Measurements from ENCODE around the gene LUZP4.
"Not testable (repeated sequence)": the region's sequence is repeated elsewhere in the genome, so short reads cannot be mapped to it uniquely, and the experiment has no call there.

The LUZP4 gene

DNA sequence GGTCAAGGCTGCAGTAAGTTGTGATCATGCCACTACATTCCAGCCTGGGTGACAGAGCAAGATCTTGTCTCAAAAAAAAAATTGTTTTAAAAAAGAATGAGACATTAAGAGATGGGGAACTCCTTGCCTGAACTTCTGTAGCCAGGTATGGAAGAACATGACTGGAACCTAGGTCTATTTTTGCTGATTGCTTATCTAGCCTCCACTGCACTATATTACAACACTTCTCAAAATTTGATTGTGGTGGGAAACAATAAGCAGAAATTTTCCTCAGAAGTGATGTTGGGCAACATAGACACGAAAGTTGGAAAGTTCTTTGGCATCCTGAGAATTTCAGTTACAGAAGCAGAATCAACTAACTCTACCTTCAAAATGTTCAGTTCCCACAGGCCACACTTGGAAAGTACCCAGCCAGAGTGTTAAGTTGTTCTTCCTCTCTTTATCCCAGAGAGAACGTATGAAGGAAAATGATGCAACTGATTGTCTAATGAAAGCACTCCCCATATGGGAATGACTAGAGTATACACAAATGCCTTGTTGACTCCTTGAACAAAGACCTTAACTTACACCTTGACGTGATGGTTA, 50.0 kb downstream of the LUZP4 start:
- DNase-seq: no peak

DNA sequence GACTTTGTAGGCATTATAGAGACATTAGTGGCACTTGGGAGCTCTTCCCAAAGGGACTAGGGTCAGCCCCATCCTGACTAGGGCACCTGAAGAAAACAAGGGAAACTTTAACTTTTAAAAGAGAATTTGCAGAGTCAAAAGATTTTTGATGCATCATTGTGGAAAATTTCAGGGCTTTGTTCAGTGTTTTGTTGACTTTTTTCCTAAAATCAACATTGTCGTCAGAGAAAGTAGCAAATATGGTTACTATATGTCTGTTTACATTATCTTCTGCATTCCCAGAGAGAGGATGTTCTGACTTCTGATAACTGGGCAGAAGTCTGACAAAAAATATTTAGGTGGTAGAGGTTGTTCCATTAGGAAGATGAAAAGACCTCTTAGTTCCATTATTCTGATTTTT, 51.9 kb downstream of the LUZP4 start:
- DNase-seq: no peak

DNA sequence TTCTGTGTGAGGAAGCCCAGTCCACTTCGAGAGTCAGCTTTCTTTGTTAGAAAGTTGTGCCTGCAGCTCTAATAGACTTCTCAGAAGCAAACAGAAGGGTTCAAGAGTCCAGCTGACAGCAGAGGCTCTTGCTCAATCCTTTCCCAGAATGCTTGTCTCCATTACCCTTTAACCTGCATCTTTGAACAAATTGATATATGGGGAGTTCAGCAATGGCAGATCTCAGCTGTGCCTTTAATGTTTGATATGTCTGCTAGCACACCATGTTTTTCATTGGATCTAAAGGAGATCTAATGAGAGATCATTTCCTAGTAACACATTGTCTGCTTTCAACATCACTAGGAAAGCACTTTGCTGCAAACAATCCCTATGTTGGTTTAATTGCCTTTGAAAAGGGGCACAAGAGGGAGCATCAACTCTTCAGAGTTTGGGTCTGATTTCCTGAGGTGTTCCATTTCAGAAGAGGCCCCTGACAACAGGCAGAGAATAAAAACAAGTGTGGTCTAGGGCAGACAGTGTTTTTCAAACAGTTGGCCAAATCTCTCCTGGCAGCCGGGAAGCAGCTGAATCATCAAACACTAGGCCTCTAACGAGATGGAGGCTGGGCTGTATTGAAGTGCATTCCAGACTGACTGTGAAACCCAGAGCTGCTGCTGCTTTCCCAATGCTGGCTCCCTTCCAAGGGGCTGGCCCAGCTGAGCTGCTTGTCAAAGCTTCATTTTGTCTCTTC, 55.5 kb downstream of the LUZP4 start:
- no peak for DNase-seq

DNA sequence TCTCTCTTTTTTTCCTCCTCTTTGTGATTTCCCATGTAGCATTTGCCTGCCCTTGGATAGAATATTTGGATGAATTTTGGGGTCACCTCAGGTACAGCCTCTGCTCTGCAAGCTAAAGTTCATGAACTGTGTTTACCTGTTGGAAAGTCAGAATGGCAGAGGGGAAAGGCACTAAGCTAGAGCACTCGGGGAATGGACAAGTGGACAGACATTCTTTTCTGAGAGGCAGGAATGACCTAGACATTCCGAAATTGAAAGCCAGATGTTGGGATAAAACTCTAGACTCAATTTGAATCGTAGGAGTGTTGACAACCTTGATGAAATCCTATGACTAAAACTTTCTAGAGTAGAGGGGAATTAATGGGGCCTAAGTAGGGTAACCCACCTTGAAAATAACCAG, 56.1 kb downstream of the LUZP4 start:
- DNase-seq: no peak

DNA sequence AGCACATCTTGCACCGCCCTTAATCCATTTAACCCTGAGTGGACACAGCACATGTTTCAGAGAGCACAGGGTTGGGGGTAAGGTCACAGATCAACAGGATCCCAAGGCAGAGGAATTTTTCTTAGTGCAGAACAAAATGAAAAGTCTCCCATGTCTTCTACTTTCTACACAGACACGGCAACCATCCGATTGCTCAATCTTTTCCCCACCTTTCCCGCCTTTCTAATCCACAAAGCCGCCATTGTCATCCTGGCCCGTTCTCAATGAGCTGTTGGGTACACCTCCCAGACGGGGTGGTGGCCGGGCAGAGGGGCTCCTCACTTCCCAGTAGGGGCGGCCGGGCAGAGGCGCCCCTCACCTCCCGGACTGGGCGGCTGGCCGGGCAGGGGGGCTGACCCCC, 57.2 kb downstream of the LUZP4 start:
- not testable (repeated sequence) for DNase-seq

DNA sequence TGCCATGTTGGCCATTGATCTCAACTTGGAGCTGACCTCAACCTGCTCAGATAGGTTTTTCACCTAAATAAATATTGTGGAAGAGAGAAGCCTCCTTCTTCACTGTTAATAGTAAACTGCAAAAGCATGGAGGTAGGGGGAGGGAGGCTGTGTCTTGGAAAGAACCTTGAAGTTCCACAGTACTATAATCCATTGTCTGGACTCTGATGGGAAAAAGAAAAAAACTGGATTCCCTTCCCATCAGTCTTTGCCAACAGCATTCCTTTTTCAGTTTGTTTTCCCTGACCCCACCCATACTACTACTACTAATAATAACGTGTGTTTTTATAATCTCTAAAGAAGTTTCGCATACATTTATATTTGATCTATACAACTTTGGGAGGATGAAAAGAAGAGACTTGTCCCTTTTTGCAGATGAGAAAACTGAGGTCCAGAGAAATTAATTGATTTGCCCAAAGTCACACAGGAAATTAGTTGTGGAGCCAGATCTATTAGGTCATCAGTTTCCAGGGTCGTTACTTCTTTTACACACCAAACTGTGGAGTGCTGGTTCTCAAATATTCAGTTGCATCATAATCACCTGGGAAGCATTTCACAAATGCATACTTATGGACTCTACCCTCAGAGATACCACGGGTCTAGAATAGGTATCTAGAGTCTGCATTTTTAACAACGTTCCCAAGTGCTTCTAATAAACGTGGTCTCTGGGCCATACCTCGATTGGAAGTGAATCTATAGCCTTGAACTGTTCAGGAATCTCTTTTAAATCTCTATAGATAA, 59.1 kb downstream of the LUZP4 start:
- DNase-seq: no peak

DNA sequence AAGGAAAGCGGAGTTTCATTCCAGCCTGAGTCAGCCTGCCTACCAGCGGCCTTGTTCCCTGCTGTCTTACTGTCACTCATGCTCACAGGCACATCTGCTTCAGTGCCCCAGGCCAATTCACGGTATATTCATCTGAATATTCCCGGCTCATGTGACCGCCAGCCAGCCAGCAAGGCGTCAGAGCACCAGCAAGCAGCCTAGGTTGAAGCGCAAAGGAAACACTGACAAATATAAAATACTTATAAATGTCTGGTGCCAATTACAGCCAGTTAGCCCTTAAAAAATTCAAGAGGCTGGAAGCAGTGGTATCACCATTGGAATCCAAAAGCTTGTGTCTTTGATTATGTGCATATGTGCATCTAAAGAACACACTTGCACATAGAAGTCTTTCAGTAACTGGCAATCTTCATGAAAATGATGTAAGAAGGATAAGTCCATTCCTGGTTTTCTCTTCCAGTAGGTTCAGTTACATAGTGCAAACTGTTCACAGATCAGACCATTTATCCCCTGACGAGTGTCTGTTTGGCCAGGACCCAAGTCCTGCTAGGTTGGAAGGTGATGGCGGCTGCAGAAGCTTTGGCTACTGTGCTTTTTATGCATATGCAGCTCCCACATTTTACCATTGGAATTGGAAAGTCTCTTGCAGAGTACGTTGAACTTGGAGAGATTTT, 61.3 kb downstream of the LUZP4 start:
- DNase-seq: no peak

DNA sequence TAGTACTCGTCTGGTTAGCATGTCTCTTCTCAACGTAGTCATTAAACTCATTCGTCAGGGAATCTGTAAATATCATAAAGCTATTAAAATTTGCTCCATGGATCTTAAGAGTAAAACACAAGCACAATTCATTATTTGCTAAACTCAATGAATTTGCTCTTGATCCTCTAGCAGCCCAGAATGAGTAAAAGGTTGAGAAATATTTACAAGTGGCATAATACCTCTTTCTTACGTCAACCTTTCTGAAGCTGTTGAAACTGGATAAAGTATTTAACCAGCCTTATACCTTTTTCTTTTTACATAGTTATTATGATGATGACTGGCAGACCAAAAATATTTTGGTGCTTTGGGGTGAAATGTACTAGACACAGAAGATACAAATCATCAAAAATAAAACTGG, 66.9 kb downstream of the LUZP4 start:
- no peak for DNase-seq
